HG03135 (cell line): ENCODE results near the gene CFAP251.

Experiments used
- ATAC-seq: cut with Tn5 transposase; IDR thresholded peaks from one replicate; pipeline ENCODE4 v1.9.1; 2021; ENCODE audit warnings: mild to moderate bottlenecking, moderate library complexity; ENCODE audit not compliant: unreplicated experiment

CFAP251 gene

GRCh38 chr12:121946313-121947025 is 28.1 kb downstream of the CFAP251 start:
- ATAC-seq = no peak

DNA sequence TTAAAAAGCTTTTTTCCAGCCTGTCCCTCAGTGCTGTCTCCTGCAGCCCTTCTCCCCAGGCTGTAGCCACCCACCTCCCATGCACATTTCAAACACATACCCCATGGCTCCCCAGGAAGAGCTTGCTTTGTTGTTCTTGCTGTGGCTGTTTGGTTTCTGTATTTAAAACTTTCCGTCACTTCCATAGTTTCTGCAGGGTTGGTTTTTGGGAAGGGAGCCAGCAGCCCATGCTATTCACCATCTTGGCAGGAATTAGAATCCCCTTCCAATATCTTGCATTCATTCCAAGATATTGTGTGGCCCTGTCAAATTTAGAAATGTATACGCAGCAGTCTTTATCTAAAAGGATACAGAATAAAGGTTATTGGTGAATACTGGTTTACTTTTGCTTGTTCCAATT is 29.6 kb downstream of the CFAP251 start:
- no peak for ATAC-seq

GRCh38 chr12:121949648-121950397 is 31.4 kb downstream of the CFAP251 start:
- ATAC-seq = no peak

GRCh38 chr12:121953117-121953692 is 34.8 kb downstream of the CFAP251 start:
- no peak for ATAC-seq

- ATAC-seq = no peak
These were observed 35.3 kb downstream of the CFAP251 start for GRCh38 chr12:121953695-121954094.

- no peak for ATAC-seq
These were observed 37.2 kb downstream of the CFAP251 start for GRCh38 chr12:121955258-121956237.

DNA sequence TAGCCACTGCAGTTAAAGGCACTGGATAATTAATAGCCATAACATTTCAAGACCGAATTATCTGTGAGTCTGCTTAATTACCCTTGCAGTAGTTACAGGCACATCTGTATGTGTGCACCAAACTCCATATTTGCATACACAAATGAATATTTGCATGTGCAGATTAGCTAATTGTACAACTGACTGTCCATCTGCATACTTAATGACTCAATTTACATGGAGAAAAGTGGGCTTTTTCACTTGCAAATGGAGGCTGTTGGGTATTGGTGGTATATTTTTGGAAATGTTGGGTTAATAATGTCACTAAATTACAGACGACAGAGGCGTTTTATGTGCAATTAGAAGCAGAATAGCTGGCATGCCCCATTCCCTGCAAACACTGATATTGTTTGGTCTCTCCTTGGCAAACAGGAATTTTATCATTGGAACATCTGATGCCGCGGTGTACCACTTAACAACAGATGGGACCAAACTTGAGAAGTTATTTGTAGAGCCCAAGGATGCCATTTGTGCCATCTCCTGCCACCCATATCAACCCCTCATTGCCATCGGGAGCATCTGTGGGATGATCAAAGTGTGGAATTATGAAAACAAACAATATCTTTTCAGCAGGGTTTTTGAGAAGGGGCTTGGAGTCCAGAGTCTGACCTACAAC is 39.6 kb downstream of the CFAP251 start:
- ATAC-seq = no peak

GRCh38 chr12:121958541-121959240 is 40.3 kb downstream of the CFAP251 start:
- no peak for ATAC-seq

DNA sequence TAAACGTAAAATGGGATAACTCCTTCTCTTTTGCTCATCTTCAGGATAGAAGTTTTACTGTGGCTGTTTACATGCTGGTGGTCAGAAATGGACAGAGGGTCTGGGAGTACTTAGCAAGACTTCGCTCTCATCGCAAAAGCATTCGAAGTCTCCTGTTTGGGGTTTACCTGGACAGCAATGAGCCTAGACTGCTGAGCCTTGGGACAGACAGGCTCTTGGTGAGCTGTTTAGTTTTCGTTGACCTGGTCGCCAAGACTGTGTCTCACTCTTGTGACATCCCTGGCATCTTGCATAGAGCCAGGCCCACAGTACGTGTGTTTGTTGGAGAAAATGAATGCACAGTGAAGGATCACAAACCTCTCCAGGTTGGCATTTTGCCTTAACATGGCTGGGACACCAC is 42.1 kb downstream of the CFAP251 start:
- no peak for ATAC-seq

DNA sequence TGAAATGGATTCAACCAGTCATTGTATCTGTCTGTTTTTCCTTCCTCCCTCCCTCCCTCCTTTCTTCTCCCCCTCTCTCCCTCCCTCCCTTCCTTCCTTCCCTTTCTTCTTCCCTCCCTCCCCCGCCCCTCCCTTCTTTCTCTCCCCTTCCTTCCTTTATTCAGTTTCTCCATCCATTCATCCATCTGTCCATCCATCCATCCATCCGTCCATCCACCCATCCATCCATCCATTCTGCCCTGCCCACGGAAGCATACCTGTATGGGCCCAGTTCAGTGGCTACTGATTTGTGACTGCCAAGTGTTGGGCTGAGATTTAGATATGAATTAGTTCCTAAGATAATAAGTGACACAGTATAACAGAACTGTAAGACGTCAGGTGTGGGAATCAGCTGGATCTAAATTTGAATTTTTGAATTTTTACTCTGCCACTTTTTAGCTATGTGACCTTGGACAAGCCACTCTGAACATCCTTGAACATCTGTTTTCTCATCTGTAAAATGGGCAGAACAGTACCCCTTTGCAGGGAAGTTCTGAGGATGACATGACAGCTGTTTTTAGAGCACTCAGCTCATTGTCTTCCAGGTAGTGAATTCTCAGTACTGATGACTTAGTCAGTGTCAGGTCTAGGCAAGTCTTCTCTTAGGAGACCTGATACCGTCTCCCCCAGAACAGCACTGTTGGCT is 42.9 kb downstream of the CFAP251 start:
- ATAC-seq = no peak

DNA sequence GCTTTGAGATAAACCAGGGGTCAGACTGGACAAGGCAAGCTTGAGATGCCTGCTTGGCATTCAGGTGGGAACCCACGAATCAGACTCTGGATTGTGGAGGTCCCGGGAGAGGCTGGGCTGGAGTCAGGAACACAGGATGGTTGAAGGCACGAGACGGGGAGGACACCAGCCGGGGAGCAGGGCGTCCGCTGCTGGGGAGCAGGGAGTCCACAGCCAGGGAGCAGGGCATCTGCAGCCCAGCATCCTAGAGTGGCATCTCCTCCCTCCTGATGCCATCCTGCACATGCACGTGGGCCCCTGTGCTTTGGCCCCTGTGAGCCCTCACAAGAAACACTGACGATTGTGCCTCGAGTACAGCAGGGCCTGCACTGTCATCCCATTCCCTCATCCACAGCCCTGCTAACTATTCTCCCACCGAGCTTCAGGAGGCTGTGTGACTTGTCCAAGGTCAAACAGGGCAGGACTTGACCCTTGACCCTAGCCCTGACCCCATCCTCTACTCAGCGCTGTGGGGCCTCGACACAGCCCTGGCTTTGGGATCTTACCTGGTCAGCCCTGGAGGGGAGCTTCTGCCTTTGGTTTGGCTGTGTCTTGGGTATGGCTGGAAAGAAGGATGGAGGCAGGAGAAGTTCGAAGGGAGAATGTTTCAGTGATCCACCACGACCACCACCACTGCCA is 45.1 kb downstream of the CFAP251 start:
- no peak for ATAC-seq

DNA sequence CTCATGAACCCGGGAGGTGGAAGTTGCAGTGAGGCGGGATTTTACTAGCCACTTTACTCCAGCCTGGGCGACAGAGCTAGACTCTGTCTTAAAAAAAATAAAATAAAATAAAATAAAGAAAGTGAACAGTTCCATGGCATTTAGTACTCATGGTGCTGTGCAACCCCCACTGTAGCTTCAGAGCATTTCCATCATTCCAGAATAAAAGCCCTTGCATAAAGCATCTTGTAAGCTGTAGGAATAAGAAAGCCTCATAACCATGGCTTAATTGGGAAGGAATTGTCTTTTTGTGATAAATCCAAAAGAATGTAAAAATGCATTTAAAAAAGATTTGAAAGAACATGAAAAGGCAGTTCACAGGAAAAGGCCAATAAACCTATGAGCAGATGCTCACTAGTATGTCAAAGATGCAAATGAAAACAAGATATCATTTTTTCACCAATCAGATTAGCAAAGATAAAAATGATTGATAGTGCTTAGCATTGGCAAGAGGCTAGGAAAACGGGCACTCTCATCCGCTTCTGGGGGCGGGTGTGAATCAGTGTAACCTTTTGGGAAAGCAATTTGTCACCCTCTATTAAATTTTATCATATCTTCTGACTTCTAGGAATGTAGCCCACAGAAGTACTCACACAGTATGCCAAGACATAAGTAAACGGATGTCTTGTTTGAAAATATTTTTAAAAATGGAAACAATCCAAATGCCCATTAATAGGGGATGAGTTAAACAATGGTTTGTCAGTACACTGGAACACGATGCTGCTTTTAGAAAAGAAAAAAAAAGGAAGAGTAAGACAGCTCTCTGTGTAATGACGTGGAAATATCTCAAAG is 46.6 kb downstream of the CFAP251 start:
- ATAC-seq = no peak

DNA sequence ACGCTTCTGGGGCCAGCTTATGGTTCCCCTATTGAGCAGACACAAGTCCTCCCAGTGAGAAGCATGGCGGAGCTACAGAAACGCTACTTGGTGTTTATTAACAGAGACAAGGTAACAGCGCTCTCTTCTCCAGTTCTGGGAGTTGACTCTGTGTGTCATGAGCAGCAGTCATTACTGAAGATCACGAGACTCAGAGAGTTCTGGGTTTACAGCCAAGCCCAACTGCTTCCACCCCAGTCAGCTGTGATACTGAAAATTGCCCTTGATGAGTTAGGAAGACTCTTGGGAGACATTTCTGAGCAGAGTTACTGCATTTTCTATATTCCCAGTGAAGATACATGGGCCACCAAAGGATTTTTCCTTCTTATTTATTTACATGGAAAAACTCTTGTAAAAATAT is 48.6 kb downstream of the CFAP251 start:
- ATAC-seq = no peak

DNA sequence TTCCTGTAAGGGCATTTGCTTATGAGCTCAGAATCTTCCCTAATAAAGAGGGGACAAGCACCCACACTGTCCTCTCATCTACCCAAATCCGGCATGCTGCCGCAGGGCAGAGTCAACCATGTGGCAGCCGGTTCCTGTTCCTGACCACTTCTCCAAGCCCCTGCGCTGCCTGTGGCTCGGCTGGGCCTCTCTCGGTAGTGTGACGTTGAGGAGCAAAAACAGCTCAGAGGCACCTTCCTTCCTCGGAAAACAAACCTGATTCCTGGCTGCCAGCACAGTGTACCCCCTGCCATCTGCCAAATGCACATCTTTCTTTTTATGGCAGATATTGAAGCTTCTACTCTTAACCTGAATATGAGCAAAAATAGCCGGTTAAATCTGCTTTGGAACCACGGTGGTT is 50.5 kb downstream of the CFAP251 start:
- no peak for ATAC-seq

- no peak for ATAC-seq
These were observed 51.3 kb downstream of the CFAP251 start for GRCh38 chr12:121969726-121970125.

GRCh38 chr12:121970581-121971300 is 52.3 kb downstream of the CFAP251 start:
- ATAC-seq = no peak
